Natural killer cell (primary cell): ENCODE measurements around the gene SLC16A10. TPM values are rescaled to one million over a fixed set of nuclear protein-coding genes. Genes with fewer than 3 reads are reported as not detected.
A peak's percentile ranks its signal among the peaks of the same experiment; 100 is the strongest.

Source experiments
- ATAC-seq, 3 donors: fragments of 150-1000 bp in 2 of 3; fragments of 200-7000 bp in 1 of 3; cut with Tn5 transposase; 1 replicate in 1 of 3; 2 replicates in 2 of 3; pipeline ENCODE4 v1.10.0; 2021; ENCODE audit warnings: mild to moderate bottlenecking in 2 of 3, moderate library complexity in 2 of 3
- DNase-seq, 2 donors: peaks; one replicate each; pipeline versions ENCODE4 v3.0.0 to v3.0.0-alpha.2; 2013 to 2021; ENCODE audit warnings: mixed read lengths in 1 of 2
- H3K27ac ChIP-seq: one replicate; pipeline ENCODE4 v1.5.1; 2013; ENCODE audit warnings: mild to moderate bottlenecking, low read length
- H3K27me3 ChIP-seq: one replicate; pipeline ENCODE4 v1.6.1; 2013; ENCODE audit warnings: low read length; ENCODE audit not compliant: control insufficient read depth, insufficient read depth
- H3K36me3 ChIP-seq: one replicate; pipeline ENCODE4 v1.6.1; 2013; ENCODE audit warnings: low read length; ENCODE audit not compliant: control insufficient read depth, insufficient read depth
- H3K4me1 ChIP-seq: one replicate; pipeline ENCODE4 v1.6.1; 2013; ENCODE audit warnings: low read length; ENCODE audit not compliant: control insufficient read depth, insufficient read depth
- H3K4me3 ChIP-seq: one replicate; pipeline ENCODE4 v1.5.1; 2013; ENCODE audit warnings: low read length
- H3K9me3 ChIP-seq: one replicate; pipeline ENCODE4 v1.6.1; 2013; ENCODE audit warnings: low read length; ENCODE audit not compliant: control insufficient read depth, insufficient read depth
- H3K27ac Mint-ChIP-seq, 2 donors: one replicate each; pipeline ENCODE4 v1.8.0; 2022; ENCODE audit warnings: mild to moderate bottlenecking in 2 of 2, mixed read lengths in 2 of 2, moderate library complexity in 1 of 2
- H3K27me3 Mint-ChIP-seq, 2 donors: one replicate each; pipeline ENCODE4 v1.8.0; 2022; ENCODE audit warnings: low read depth in 2 of 2, mixed read lengths in 2 of 2
- H3K36me3 Mint-ChIP-seq: one replicate; pipeline ENCODE4 v1.8.0; 2022; ENCODE audit warnings: mixed read lengths
- H3K4me1 Mint-ChIP-seq, 2 donors: one replicate each; pipeline ENCODE4 v1.8.0; 2022; ENCODE audit warnings: mixed read lengths in 2 of 2
- H3K4me3 Mint-ChIP-seq: one replicate; pipeline ENCODE4 v1.8.0; 2022; ENCODE audit warnings: mild to moderate bottlenecking, moderate library complexity, mixed read lengths
- H3K9me3 Mint-ChIP-seq, 2 donors: one replicate each; pipeline ENCODE4 v1.8.0; 2022; ENCODE audit warnings: mixed read lengths in 2 of 2
- WGBS: methylation state at CpG from one replicate; pipeline ENCODE4 v1.1.7; 2013; ENCODE audit warnings: missing lambda C conversion rate; ENCODE audit not compliant: insufficient coverage; 5-methylcytosine and 5-hydroxymethylcytosine counted together
- intact Hi-C: fragments of 100-400 bp; cut with micrococcal nuclease; formaldehyde crosslinking; loops from one replicate; pipeline ENCODE4 v1.14.2; 2022
- total RNA-seq, 4 donors: library from RNA; stranded (reverse); fragments of 120-200 nt in 1 of 4; gene quantifications; one replicate each; pipeline versions ENCODE4 v1.2.3 to v1.2.4, GENCODE V29; 2013 to 2022
- TF ChIP-seq, protein P1 (sequence below): fragments of 200-600 bp; IDR thresholded peaks from one replicate; pipeline ENCODE4 v1.8.0; 2022; ENCODE audit warnings: antibody characterized with exemption

Gene SLC16A10
- total RNA-seq, 3 donors from 2014 or later (not counting 1 experiment from before 2014, with no cell fraction given), result 0.05 to 0.53 (median 0.18) TPM

DNA sequence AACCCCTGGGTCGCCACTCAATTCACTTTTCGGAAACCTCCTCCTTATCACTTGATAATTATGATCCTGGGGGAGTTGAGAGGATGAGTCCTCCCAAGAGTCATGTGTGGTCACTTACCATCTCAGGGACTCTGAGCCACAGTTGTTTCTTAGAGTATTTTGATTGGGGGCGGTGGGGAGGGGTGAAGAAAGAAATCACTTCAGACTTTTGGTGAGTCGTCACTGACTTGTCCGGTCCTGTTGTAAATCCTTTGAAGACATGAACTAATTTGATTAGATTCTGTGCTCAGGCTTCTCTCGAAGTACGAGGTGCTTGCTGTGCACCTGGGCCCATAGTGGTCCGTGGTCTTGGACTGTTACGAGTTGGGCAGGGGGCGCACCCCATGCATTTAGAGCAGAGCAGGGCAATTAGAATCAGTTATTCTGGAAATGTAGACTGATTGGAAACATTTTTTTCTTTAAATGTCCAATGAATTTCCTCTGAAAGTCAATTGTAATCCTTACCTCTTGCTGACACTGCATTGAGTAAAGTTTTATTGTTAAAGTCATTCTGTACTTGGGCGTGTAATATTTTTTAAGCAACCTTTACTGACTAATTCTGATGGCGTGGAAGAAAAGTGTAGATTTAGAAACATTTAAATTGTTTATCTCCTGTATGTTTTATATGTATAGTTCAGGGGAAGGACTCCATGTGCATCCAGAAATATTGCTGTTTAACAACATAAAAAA is 173.4 kb downstream of the SLC16A10 start:
- no peaks in the 10 kb centered on the region for H3K27me3 Mint-ChIP-seq
- intact Hi-C loops, result no loop called here
- Histone ChIP-seq H3K4me1 (peaks cover 17% of the 10 kb centered on the region), H3K27me3 (no peaks in the 10 kb centered on the region), H3K27ac (no peak overlapping the region), H3K9me3 (no peaks in the 10 kb centered on the region), H3K36me3 (peaks cover 12% of the 10 kb centered on the region), H3K4me3 (no peak overlapping the region)
- no peaks in the 10 kb centered on the region for H3K36me3 Mint-ChIP-seq
- ATAC-seq (no peak), DNase-seq (peak in 1 of 2 donors; percentile 8)
- H3K4me3 Mint-ChIP-seq, result peak overlapping the region; percentile 84
- H3K9me3 Mint-ChIP-seq, result no peaks in the 10 kb centered on the region
- 97% methylated on average over 9 of the region's 12 CpGs for WGBS
- TF ChIP-seq, protein P1, sequence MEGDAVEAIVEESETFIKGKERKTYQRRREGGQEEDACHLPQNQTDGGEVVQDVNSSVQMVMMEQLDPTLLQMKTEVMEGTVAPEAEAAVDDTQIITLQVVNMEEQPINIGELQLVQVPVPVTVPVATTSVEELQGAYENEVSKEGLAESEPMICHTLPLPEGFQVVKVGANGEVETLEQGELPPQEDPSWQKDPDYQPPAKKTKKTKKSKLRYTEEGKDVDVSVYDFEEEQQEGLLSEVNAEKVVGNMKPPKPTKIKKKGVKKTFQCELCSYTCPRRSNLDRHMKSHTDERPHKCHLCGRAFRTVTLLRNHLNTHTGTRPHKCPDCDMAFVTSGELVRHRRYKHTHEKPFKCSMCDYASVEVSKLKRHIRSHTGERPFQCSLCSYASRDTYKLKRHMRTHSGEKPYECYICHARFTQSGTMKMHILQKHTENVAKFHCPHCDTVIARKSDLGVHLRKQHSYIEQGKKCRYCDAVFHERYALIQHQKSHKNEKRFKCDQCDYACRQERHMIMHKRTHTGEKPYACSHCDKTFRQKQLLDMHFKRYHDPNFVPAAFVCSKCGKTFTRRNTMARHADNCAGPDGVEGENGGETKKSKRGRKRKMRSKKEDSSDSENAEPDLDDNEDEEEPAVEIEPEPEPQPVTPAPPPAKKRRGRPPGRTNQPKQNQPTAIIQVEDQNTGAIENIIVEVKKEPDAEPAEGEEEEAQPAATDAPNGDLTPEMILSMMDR, result no peak
- peak overlapping the region; percentile 86 to 87 for H3K27ac Mint-ChIP-seq
- H3K4me1 Mint-ChIP-seq, result peaks cover 9 to 20% of the 10 kb centered on the region in 2 donors

DNA sequence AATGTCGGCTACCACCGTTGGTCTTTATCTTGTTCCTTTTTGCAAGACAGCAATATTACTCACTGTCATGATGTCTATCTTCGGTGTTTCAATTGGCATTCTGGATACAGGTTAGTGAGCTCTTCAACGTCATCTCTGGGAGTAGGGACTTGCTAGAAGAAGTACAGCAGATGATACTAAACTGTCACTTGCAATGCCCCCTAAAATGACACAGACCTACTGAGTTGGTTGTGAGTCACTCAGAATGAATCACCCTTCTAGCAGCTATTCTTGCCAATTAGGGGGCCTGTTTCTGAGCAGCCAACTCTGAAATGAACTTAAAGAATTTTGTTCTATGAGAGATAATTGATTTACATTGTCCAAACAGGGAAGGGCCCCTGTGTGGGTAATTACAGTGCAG is 176.5 kb downstream of the SLC16A10 start:
- H3K27ac Mint-ChIP-seq, result no peak overlapping the region
- ATAC-seq (no peak), DNase-seq (no peak)
- no peak overlapping the region for H3K4me3 ChIP-seq
- no peak overlapping the region for H3K27ac ChIP-seq
- 91% methylated on average over 4 of the region's 4 CpGs for WGBS
- no peaks in the 10 kb centered on the region for H3K9me3 ChIP-seq
- intact Hi-C loops, result no loop called here
- peaks cover 28% of the 10 kb centered on the region for H3K36me3 ChIP-seq
- no peaks in the 10 kb centered on the region for H3K27me3 ChIP-seq
- H3K4me1 Mint-ChIP-seq, result peaks cover 20 to 27% of the 10 kb centered on the region in 2 donors
- TF ChIP-seq, protein P1, result no peak
- H3K4me3 Mint-ChIP-seq, result no peak overlapping the region
- H3K4me1 ChIP-seq, result peaks cover 15% of the 10 kb centered on the region
- H3K9me3 Mint-ChIP-seq, result no peaks in the 10 kb centered on the region
- peaks cover 22% of the 10 kb centered on the region for H3K36me3 Mint-ChIP-seq
- H3K27me3 Mint-ChIP-seq, result no peaks in the 10 kb centered on the region

DNA sequence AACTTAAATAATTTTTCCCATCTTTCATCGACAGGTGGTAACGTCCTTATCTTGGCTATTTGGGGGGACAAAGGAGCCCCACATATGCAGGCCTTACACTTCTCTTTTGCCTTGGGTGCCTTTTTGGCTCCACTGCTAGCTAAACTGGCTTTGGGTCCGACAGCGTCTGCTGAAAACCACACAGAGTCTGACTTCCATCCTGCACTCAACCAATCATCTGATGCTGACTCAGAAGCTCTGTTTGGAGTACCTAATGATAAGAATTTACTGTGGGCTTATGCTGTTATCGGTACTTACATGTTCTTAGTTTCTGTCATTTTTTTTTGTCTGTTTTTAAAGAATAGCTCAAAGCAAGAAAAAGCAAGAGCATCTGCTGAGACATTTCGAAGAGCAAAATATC is 178.5 kb downstream of the SLC16A10 start:
- Histone ChIP-seq H3K4me1 (no peaks in the 10 kb centered on the region), H3K9me3 (no peaks in the 10 kb centered on the region), H3K27me3 (no peaks in the 10 kb centered on the region), H3K27ac (no peak overlapping the region), H3K36me3 (peaks cover 36% of the 10 kb centered on the region), H3K4me3 (no peak overlapping the region)
- intact Hi-C loops, result no loop called here
- 96% methylated on average over 6 of the region's 6 CpGs for WGBS
- Mint-ChIP-seq H3K4me1 (peaks cover 15 to 16% of the 10 kb centered on the region in 2 donors), H3K27ac (no peak overlapping the region), H3K36me3 (peaks cover 22% of the 10 kb centered on the region), H3K9me3 (no peaks in the 10 kb centered on the region), H3K4me3 (no peak overlapping the region), H3K27me3 (no peaks in the 10 kb centered on the region)
- ATAC-seq (no peak), DNase-seq (no peak)
- TF ChIP-seq, protein P1, result no peak

DNA sequence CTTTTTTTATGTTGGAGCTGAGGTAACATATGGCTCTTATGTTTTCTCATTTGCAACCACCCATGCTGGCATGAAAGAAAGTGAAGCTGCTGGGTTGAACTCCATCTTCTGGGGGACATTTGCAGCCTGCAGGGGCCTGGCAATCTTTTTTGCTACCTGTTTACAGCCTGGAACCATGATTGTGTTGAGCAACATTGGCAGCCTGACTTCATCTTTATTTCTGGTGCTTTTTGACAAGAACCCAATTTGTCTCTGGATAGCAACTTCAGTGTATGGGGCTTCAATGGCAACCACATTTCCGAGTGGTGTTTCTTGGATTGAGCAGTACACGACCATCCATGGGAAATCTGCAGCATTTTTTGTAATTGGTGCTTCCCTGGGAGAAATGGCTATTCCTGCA is 179.0 kb downstream of the SLC16A10 start:
- H3K4me1 ChIP-seq, result no peaks in the 10 kb centered on the region
- H3K36me3 ChIP-seq, result peaks cover 36% of the 10 kb centered on the region
- 100% methylated on average over 2 of the region's 2 CpGs for WGBS
- no peak overlapping the region for H3K27ac Mint-ChIP-seq
- peaks cover 12 to 16% of the 10 kb centered on the region in 2 donors for H3K4me1 Mint-ChIP-seq
- H3K4me3 Mint-ChIP-seq, result no peak overlapping the region
- H3K9me3 ChIP-seq, result no peaks in the 10 kb centered on the region
- DNase-seq (no peak), ATAC-seq (no peak)
- no peak overlapping the region for H3K27ac ChIP-seq
- intact Hi-C loops, result no loop called here
- H3K27me3 Mint-ChIP-seq, result no peaks in the 10 kb centered on the region
- H3K9me3 Mint-ChIP-seq, result no peaks in the 10 kb centered on the region
- TF ChIP-seq, protein P1, result no peak
- no peaks in the 10 kb centered on the region for H3K27me3 ChIP-seq
- H3K36me3 Mint-ChIP-seq, result peaks cover 22% of the 10 kb centered on the region
- no peak overlapping the region for H3K4me3 ChIP-seq
